Jurkat, Clone E6-1 (cell line): ENCODE results near the gene RTEL1.
A peak's percentile ranks its signal among the peaks of the same experiment; 100 is the strongest.

Source experiments
- DNase-seq: peaks from one replicate; pipeline ENCODE4 v3.0.0-alpha.2; 2011; ENCODE audit warnings: low read depth, low spot score
- H3K4me3 ChIP-seq: 2 replicates; pipeline ENCODE4 v1.5.1; 2011; ENCODE audit warnings: mild to moderate bottlenecking, low read length, control low read depth, moderate library complexity

Gene RTEL1

GRCh38 chr20:63694584-63695423, 36.7 kb downstream of the RTEL1 start:
- DNase-seq, result no peak
- H3K4me3 ChIP-seq, result no peak overlapping the region

DNA sequence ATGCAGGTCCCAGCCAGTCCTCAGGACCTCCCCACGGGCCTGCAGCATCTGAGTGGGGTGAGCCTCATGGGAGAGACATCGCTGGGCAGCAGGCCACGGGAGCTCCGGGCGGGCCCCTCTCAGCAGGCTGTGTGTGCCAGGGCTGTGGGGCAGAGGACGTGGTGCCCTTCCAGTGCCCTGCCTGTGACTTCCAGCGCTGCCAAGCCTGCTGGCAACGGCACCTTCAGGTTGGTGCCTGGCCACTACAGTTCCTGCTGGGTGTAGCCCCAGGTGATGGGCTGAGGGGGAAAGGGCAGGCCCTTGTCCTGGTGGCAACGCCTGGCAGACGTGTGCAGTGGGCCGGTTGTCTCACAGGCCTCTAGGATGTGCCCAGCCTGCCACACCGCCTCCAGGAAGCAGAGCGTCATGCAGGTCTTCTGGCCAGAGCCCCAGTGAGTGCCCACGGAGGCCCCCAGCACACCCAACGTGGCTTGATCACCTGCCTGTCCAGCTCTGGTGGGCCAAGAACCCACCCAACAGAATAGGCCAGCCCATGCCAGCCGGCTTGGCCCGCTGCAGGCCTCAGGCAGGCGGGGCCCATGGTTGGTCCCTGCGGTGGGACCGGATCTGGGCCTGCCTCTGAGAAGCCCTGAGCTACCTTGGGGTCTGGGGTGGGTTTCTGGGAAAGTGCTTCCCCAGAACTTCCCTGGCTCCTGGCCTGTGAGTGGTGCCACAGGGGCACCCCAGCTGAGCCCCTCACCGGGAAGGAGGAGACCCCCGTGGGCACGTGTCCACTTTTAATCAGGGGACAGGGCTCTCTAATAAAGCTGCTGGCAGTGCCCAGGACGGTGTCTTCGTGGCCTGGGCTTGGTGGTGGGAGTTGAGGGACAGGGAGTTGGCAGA, 37.6 kb downstream of the RTEL1 start:
- H3K4me3 ChIP-seq, result no peak overlapping the region
- no peak for DNase-seq

DNA sequence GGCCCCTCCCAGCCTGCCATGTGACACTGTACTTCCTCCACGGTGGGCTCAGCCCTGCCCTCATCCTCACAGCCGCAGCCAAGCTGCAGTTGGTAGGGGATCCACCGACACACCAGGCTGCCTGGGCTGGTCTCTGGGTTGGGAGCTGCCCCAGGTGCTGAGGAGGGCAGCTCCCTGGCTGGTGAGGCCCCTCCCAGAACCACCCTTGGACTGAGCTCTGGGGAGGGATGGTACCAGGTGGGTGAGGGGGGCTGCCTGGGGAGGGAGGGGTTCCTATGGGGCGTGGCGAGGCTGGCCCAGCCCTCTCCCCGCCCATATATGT, 38.2 kb downstream of the RTEL1 start:
- peak; percentile 48 for DNase-seq
- H3K4me3 ChIP-seq, result no peak overlapping the region

DNA sequence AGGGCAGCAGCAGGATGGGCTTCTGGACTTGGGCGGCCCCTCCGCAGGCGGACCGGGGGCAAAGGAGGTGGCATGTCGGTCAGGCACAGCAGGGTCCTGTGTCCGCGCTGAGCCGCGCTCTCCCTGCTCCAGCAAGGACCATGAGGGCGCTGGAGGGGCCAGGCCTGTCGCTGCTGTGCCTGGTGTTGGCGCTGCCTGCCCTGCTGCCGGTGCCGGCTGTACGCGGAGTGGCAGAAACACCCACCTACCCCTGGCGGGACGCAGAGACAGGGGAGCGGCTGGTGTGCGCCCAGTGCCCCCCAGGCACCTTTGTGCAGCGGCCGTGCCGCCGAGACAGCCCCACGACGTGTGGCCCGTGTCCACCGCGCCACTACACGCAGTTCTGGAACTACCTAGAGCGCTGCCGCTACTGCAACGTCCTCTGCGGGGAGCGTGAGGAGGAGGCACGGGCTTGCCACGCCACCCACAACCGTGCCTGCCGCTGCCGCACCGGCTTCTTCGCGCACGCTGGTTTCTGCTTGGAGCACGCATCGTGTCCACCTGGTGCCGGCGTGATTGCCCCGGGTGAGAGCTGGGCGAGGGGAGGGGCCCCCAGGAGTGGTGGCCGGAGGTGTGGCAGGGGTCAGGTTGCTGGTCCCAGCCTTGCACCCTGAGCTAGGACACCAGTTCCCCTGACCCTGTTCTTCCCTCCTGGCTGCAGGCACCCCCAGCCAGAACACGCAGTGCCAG, 38.7 kb downstream of the RTEL1 start, which contains the start of gene TNFRSF6B:
Gene TNFRSF6B (plus strand): TSS at position 25 of the 729 bp plus-strand sequence. CDS start 116 bp downstream, at position 141.
- H3K4me3 ChIP-seq, result no peak within 1 kb of the TSS
- DNase-seq, result no peak

DNA sequence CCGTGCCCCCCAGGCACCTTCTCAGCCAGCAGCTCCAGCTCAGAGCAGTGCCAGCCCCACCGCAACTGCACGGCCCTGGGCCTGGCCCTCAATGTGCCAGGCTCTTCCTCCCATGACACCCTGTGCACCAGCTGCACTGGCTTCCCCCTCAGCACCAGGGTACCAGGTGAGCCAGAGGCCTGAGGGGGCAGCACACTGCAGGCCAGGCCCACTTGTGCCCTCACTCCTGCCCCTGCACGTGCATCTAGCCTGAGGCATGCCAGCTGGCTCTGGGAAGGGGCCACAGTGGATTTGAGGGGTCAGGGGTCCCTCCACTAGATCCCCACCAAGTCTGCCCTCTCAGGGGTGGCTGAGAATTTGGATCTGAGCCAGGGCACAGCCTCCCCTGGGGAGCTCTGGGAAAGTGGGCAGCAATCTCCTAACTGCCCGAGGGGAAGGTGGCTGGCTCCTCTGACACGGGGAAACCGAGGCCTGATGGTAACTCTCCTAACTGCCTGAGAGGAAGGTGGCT, 39.3 kb downstream of the RTEL1 start:
- H3K4me3 ChIP-seq, result no peak overlapping the region

GRCh38 chr20:63697868-63698545, 39.9 kb downstream of the RTEL1 start:
- no peak overlapping the region for H3K4me3 ChIP-seq
- DNase-seq, result no peak

More for the DNA sequence above, 39.3 kb downstream of the RTEL1 start:
- DNase-seq, result no peak

DNA sequence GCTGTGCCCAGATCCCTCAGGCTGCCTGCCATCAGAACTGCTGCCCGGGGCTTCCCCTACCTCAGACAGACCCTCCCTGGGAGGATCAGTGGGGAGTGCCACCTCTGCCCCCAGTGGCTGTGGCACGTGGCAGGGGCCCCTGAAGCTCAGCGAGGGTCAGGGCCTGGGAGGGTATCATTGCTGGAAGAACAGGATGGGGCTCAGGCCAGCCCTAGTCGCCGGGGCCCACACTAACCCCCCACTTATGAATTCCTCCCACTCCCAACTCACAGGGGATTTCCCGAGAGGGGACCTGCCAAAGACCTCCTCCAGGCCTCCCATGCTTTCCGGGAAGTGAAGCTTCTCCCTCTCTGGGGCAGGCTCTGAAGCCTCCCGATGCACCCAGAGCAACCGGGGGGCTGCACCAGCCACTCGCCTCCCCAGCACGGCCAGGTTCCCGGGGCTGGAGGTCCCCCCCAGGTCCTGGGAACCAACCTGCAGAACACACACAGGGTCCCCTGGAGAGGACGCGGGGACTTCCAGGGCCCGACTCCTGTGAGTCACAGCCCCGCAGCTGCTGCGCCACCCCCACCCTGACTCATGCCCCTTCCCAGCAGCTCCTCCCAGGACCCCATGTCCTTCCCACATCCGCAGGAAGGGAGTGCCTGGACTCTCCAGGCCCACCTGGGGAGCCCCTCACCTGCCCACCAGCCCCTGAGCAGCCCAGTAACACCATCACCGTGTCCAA, 40.8 kb downstream of the RTEL1 start:
- no peak for DNase-seq
- H3K4me3 ChIP-seq, result no peak overlapping the region

GRCh38 chr20:63699466-63700198, 41.5 kb downstream of the RTEL1 start:
- no peak for DNase-seq
- H3K4me3 ChIP-seq, result no peak overlapping the region

DNA sequence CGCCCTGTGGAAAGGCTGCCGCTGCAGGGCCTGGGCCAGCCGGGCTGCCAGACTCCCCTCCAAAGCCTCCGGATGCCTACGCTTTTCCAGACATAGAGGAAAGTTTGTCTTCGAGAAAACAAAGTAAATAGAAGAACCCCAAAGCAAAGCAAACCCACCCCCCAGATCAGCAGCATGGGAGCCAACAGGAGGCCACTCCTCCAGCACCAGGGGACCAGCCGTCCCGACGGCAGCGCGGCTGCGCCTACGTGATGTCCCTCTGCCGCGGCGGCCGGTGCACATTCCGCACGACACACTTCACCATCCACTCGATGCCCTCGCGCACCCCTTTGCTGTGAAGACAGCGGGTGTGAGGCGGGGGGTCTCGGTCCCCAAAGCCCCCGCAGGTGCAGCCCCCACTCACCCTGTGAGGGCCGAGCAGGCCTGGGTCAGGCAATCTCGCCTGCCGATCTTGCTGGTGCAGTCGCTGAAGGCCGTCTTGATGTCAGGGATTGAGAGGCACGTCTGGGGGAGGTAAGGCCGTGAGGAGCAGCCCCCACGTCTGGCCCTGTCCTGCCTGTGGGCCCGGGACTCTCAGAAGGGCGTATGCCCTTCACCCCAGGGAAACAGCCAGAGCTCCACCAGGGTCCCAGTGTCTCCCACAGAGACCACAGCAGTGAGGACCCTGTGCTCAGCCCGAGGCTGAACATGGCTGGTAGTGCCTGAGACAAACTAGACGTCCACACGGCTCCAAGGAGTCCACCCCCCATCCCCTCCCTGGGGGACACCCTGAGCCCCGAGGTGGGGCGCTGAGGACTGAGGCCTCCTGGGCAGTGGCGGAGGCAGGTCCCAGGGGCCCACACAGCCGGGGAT, 42.3 kb downstream of the RTEL1 start:
- DNase-seq, result no peak
- H3K4me3 ChIP-seq, result no peak overlapping the region

GRCh38 chr20:63701051-63701328, 42.9 kb downstream of the RTEL1 start:
- H3K4me3 ChIP-seq, result no peak overlapping the region
- no peak for DNase-seq

DNA sequence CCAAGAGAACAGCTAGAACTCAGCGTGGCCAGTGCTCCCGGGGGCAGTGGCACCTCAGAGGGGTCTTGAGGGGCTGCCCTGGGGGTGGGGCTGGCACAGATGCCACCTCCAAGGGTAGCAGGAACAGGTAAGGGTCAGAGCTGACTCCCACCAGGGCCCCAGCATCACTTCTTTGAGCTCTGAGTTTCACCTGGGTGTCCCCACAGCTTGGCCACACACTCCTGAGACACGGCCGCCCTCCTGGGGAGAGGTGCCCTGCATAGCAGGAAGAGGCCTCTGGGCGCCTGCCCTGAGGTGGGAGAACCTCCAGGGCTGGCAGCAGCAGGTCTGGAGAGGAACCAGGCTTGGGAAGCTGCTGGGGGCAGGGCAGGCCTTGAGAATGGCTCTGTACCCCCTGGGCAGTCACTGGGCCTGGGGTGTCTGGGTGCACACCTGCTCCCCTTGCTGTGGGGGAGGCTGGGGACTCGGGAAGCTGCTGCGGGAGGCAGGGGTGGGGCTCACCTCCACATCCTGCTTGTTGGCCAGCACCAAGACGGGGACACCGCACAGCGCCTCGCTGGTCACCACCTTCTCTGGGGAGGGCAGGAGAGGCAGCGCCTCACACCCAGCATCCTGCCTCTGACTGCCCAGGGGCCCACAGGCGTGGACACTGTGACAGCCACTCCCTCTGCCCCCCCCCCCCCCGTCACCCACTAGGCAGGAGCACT, 43.4 kb downstream of the RTEL1 start:
- no peak for DNase-seq
- no peak overlapping the region for H3K4me3 ChIP-seq

DNA sequence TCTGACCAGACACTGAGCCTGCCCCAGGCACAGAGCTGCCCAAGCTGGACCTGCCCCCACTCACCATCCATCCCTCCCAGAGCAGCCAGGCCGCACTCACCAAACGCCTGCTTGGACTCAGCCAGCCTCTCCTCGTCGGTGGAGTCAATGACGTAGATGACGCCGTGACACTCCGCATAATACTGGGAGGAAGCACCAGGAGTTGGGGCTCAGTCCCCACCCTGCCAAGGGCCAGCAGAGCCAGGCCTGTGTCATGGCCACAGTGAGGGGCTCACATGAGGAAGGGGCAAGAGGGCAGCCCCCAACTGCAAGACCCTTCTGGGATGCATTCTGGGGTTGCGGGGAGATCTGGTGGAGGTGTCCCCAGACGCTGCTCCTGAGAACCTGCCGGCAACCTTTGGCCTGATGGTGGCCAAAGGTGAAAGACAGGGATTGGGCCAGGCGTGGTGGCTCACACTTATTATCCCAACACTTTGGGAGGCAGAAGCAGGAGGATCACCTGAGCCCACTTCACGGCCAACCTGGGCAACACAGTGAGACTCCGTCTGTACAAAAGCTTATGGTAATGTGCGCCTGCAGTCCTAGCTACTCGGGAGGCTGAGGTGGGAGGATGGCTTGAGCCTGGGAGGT, 44.0 kb downstream of the RTEL1 start:
- no peak for DNase-seq
- H3K4me3 ChIP-seq, result no peak overlapping the region

GRCh38 chr20:63702751-63703470, 44.8 kb downstream of the RTEL1 start:
- H3K4me3 ChIP-seq, result no peak overlapping the region
- no peak for DNase-seq

DNA sequence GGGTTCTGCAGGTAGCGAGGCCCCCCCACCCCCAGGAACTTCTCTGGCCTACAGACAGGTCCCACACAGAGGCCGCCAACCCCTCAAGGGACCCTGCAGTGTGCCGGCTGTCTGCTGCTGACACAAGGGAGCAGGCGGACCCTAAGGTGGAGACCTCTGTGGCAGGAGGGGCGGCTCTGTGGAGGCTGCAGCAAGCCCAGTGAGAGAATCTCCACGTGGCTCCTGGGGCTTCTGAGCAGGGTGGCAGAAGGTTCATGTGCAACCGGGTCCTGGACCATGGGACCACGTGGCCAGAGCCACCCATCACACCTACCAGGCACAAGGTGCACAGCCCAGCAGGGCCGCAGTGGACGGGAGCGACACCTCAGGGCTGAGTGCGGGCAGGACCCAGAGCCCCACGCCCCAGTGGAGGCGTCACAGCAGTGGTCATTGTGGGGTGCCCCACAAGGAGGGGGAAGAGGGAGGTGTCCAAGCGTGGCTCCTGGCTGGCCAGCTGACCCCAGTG, 45.4 kb downstream of the RTEL1 start:
- no peak overlapping the region for H3K4me3 ChIP-seq
- DNase-seq, result no peak
